Activated CD4-positive, alpha-beta T cell treated with anti-CD3 and anti-CD28 coated beads for 1 hour (primary cell): ENCODE measurements around the gene CSNK1E.

Experiments used
- DNase-seq: peaks from one replicate; pipeline ENCODE4 v3.0.0-alpha.2; 2020

CSNK1E gene

GRCh38 chr22:38305471-38306448, 11.5 kb downstream of the CSNK1E start:
- no peak for DNase-seq

- no peak for DNase-seq
Measured at GRCh38 chr22:38304526-38304925, 12.7 kb downstream of the CSNK1E start.

- no peak for DNase-seq
Measured at GRCh38 chr22:38303974-38304373, 13.3 kb downstream of the CSNK1E start.

- DNase-seq: no peak
Measured at GRCh38 chr22:38302906-38303305, 14.3 kb downstream of the CSNK1E start.

- no peak for DNase-seq
Measured at GRCh38 chr22:38300946-38301345, 16.3 kb downstream of the CSNK1E start.

- DNase-seq: no peak
Measured at GRCh38 chr22:38300197-38300945, 16.9 kb downstream of the CSNK1E start.

- DNase-seq: no peak
Measured at GRCh38 chr22:38299770-38300102, 17.5 kb downstream of the CSNK1E start.

DNA sequence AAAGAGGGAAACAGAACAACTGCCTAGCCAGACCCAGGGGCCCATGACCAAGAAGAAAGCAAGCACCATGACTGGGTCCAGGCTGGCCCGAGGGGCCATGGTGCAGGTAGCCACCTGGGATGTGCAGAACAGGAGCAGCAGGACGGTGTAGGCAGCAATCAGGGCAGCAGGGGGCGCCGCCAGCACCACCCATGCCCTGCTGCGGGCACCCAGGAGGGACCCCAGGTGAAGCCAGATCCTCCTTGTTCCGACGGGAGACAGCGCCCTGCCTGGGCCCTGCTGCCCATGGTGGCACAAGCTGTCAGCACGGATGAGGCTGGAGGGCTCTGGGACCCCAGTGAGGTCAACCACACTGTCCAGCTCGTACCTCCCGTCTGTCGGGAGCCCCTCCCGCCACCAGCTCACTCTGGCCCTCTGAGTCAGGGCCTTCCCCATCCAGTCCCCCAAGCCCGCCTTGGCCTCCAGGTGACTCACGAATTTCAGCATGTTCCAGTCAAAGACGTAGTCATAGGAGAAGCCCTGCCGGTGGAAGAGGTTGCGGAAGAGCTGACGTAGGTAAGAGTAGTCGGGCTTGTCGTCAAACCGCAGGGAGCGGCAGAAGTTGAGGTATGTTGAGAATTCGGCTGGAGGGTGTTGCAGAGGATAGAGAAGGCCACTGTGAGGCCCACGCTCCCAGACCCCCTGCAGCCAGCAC, 18.8 kb downstream of the CSNK1E start:
- no peak for DNase-seq

- DNase-seq: no peak
Measured at GRCh38 chr22:38296372-38296771, 20.9 kb downstream of the CSNK1E start.

DNA sequence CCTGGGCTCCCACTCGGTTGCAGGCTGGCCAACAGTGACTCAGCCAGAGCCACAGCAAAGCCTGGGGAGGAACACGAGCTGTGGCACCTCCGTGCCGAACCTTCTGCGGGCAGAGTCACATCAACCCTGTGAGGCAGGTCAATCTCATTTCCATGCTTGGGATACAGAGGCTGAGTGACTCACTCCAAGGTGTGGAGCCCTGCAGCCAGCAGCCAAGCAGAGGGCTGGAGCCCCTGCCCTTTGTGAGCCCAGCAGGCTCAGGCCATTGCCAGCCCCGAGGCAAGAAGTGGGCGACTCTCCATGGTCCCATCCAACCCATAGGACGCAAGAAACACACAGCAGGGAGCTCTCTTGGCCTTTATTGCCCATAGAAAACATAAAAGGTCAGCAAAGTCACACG, 21.4 kb downstream of the CSNK1E start:
- DNase-seq: no peak

GRCh38 chr22:38295339-38295738, 21.9 kb downstream of the CSNK1E start:
- DNase-seq: no peak

- DNase-seq: no peak
Measured at GRCh38 chr22:38294193-38294592, 23.0 kb downstream of the CSNK1E start.

DNA sequence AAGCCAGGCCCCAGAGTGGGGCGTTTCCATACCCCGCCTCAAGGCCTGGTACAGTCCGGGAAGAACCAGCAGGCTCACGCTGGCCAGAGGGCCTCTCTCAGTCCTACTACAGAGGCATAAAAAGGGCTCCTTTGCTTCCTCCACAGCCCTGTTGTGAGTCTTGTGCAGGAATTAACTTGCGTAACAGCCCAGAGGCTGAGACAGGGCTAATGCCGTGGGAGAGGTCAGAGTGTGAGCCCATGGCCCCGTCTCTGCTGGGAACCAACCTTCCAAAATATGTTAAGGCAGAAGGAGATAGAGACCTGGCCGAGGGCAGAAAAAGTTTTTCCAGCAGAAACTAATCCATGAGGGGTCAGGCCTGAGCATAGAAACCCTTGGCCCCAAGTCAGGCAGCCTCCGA, 24.5 kb downstream of the CSNK1E start:
- DNase-seq: no peak

GRCh38 chr22:38291201-38291777, 25.9 kb downstream of the CSNK1E start:
- DNase-seq: no peak

DNA sequence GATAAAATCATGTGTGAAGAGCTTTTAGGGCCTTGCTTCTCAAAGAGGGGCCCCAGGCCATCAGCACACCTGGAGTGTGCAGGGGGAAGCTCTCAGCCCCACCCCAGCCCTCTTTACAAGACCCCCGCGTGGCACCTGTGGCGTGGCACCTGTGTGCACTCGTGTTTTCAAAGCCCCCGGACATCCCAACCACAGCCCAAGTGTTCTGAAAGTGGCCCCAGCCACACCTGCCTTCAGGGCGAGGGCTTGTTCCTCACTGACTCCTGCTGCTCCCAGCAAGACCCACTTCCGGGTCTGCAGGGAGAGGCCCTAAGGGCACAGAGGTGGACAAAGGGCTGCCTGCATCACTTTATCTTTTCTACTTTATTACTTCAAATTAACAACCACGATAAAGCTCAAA, 26.9 kb downstream of the CSNK1E start:
- no peak for DNase-seq

DNA sequence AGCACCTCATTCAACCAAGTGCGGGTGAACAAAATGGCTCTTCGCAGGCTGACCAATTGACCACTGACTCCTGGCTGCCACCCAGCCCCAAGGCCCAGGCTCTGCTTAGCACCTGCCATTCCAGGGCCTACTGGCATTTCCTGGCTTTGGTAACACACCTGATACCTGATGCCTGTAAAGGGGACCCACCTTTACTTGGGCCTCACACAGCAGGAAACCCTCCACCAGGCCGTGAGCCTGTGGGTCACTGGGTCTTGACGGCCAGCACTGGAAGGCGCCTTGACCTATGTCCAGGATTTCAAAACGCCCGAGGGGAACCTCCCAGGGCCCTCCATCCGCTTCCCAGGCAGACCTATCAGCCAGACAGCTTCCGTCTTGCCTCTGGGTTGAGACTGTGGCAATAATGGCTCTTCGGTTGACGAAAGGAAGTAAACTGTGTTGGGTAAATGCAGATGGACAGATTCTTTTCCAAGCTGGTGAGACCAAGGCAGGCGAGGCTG, 27.6 kb downstream of the CSNK1E start:
- DNase-seq: no peak

DNA sequence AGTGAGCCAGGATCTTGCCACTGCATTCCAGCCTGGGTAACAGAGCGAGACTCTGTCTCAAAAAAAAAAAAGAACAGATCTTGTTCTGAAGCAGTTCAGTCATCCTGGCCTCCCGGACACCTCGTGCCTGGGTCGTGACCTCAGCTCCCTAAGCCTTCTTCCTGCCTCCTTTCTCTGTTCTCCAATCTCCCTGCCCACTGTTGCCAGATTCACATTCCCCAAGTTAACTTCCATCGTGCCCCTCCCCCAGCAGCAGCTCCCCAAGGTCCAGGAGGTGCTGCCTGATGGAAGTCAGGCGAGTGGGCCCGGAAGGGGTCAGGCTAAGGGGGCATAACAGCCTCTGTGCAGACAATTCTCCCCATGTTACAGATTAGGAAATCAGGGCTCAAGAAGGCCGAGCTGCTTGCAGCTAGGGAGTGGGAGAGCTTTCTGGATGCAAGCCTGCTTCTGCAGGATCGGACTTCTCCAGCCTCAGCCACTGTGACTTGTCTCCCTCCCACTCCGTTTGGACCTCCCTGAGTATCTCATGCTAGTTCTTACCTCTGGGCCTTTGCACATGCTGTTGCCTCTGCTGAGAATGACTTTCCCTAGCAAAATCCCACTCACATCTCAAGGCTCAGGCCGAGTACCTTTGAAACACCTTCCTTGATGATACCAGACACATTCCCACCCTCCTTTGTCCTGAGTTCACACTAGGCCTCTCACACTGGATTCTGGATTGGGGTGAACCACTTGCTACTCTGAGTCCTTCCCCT, 30.1 kb downstream of the CSNK1E start:
- DNase-seq: no peak

DNA sequence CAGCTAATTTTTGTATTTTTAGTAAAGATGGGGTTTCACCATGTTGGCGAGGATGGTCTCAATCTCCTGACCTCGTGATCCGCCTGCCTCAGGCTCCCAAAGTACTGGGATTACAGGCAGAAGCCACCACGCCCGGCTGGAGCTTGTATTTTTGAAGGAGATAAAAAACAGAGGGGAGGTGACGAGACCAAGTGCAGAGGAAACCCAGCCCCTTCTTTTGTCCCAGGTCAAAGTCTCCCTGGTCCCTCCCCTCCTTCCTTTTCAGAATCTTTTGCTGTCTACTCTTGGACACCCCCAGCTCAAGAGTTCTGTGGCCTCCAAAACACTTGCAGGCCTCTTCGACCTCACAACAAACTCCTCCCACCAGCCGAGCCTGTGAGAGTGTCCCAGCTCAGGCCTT, 32.2 kb downstream of the CSNK1E start:
- DNase-seq: no peak

DNA sequence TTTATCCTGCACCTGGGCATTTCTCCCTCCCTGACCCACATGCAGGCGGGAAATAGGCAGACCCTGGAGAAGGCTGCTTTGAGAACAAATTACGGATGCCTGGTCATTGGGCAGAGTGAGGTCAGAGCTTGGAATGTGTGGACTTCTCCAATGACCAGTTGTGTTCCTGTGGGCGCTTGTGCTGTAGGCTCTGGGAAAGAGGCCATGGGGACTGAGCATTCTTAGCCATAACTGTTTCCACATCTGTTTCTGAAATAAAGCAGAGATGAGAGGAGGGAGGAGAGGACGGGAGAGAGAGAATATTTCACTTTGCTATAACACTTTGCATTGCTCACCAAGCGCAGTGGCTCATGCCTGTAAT, 33.2 kb downstream of the CSNK1E start:
- DNase-seq: no peak

- no peak for DNase-seq
Measured at GRCh38 chr22:38282397-38282796, 34.8 kb downstream of the CSNK1E start.

DNA sequence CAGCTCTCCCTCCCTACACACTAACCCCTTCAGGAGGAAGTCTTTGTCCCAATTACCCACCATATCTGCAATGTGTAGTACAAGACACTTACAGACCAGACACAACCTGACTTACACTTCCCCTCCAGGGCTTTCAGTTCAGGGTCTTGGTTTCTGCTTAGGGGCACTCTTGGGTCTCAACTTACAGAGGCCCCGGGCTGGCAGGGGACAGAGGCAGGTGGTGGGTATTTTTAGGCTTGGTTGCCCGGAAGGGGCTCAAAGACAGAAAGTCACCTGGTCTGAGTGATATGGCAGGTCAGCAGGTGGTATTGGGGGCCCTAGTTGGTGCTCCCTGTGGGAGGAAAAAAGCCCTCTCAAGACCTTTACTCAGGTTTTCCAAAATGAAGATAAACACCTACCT, 41.1 kb downstream of the CSNK1E start:
- DNase-seq: no peak

GRCh38 chr22:38273135-38273826, 44.0 kb downstream of the CSNK1E start:
- no peak for DNase-seq
